Activated CD8-positive, alpha-beta T cell treated with anti-CD3 and anti-CD28 coated beads for 36 hours (primary cell): ENCODE data around the gene GLI1. TPM values are rescaled to one million over a fixed set of nuclear protein-coding genes. Genes with fewer than 3 reads are reported as not detected.
"Not testable (repeated sequence)": the region's sequence is repeated elsewhere in the genome, so short reads cannot be mapped to it uniquely, and the experiment has no call there.

Source experiments
- ATAC-seq: fragments of 200-7000 bp; cut with Tn5 transposase; one replicate; pipeline ENCODE4 v1.10.0; 2021; ENCODE audit warnings: mild to moderate bottlenecking, moderate library complexity
- CTCF ChIA-PET: fragments of 350-600 bp; sonication (Branson Sonifier 250); formaldehyde crosslinking; loops from one replicate; lab custom pipeline; 2021; ENCODE audit warnings: antibody characterized with exemption; lab: Charles Lee
- POLR2A ChIA-PET: fragments of 350-600 bp; sonication (Branson Sonifier 250); formaldehyde crosslinking; loops from one replicate; lab custom pipeline; 2021; ENCODE audit warnings: antibody characterized with exemption; lab: Charles Lee
- DNase-seq: peaks from one replicate; pipeline ENCODE4 v3.0.0-alpha.2; 2020
- H3K27ac Mint-ChIP-seq: one replicate; pipeline ENCODE4 v1.8.0; 2021; ENCODE audit warnings: mild to moderate bottlenecking, mixed read lengths
- H3K27me3 Mint-ChIP-seq: one replicate; pipeline ENCODE4 v1.8.0; 2021; ENCODE audit warnings: mixed read lengths
- H3K36me3 Mint-ChIP-seq: one replicate; pipeline ENCODE4 v1.8.0; 2021; ENCODE audit warnings: low read depth, mixed read lengths
- H3K4me1 Mint-ChIP-seq: one replicate; pipeline ENCODE4 v1.8.0; 2021; ENCODE audit warnings: low read depth, mixed read lengths
- H3K4me3 Mint-ChIP-seq: one replicate; pipeline ENCODE4 v1.8.0; 2021; ENCODE audit warnings: mild to moderate bottlenecking, moderate library complexity, mixed read lengths
- H3K9me3 Mint-ChIP-seq: one replicate; pipeline ENCODE4 v1.8.0; 2021; ENCODE audit warnings: mixed read lengths
- intact Hi-C: fragments of 100-400 bp; cut with micrococcal nuclease; formaldehyde crosslinking; loops from one replicate; pipeline ENCODE4 v1.10.0; 2022
- total RNA-seq, 2 experiments: library from RNA; stranded (reverse); gene quantifications; one replicate each; pipeline ENCODE4 v1.2.3, GENCODE V29; 2021
- TF ChIP-seq, protein P1 (sequence below): fragments of 200-600 bp; IDR thresholded peaks from one replicate; pipeline ENCODE4 v1.8.0; 2022; ENCODE audit warnings: antibody characterized with exemption, mild to moderate bottlenecking

The GLI1 gene
- total RNA-seq, 2 experiments from 2014 or later, result 0.20 to 0.83 TPM

DNA sequence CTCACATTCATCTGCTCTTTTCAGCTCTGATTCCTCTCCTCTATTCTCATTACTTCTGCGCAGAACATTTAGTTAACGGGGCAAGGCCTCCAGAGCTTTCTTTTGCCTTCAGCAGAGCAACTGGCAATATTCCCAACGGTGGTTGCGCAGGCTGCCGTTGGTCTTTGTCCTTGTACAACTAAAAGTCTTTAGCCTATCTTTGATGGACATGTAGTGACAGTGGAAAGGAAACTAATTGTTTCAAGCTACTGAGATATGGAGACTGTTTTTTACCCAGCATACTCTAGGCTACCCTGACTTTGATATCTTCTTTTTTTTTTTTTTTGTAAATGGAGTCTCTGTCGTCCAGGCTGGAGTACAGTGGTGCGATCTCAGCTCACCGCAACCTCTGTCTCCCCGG, 41.3 kb upstream of the GLI1 start:
- Mint-ChIP-seq H3K27ac (no peak overlapping the region), H3K27me3 (no peaks in the 10 kb centered on the region), H3K4me3 (no peak overlapping the region), H3K9me3 (no peaks in the 10 kb centered on the region), H3K4me1 (peaks cover 28% of the 10 kb centered on the region), H3K36me3 (peaks cover 17% of the 10 kb centered on the region)
- ChIA-PET CTCF (interaction anchor here (0.9 to 1.3 kb wide), 4 partner anchors 12 to 175 kb away, joined by 3 to 5 read pairs (median 3); no protein-coding TSS in a partner anchor), POLR2A (interaction anchor here (0.8 to 1.3 kb wide), 3 partner anchors 11 to 40 kb away, joined by 3 read pairs; no protein-coding TSS in a partner anchor)
- DNase-seq, result no peak
- TF ChIP-seq, protein P1, sequence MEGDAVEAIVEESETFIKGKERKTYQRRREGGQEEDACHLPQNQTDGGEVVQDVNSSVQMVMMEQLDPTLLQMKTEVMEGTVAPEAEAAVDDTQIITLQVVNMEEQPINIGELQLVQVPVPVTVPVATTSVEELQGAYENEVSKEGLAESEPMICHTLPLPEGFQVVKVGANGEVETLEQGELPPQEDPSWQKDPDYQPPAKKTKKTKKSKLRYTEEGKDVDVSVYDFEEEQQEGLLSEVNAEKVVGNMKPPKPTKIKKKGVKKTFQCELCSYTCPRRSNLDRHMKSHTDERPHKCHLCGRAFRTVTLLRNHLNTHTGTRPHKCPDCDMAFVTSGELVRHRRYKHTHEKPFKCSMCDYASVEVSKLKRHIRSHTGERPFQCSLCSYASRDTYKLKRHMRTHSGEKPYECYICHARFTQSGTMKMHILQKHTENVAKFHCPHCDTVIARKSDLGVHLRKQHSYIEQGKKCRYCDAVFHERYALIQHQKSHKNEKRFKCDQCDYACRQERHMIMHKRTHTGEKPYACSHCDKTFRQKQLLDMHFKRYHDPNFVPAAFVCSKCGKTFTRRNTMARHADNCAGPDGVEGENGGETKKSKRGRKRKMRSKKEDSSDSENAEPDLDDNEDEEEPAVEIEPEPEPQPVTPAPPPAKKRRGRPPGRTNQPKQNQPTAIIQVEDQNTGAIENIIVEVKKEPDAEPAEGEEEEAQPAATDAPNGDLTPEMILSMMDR, result no peak
- ATAC-seq, result no peak
- intact Hi-C loops, result no loop called here

DNA sequence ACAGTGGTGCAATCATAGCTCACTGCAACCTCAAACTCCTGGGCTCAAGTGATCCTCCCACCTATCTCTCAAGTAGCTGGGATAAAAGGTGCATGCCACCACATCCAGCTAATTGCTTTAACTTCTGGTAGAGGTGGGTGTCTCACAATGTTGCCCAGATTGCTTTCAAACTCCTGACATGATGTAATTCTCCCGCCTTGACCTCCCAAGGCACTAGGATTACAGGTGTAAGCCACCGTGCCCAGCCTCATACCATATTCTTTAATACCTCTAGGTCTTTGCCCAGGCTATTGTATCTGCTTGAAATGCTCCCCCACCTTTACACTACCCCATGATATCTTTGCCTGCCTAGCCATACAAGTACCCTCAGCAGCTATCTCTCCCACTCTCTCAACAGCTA, 40.1 kb upstream of the GLI1 start:
- ATAC-seq (no peak), DNase-seq (no peak)
- H3K36me3 Mint-ChIP-seq, result peaks cover 16% of the 10 kb centered on the region
- no peaks in the 10 kb centered on the region for H3K27me3 Mint-ChIP-seq
- H3K4me3 Mint-ChIP-seq, result no peak overlapping the region
- no peak overlapping the region for H3K27ac Mint-ChIP-seq
- peaks cover 30% of the 10 kb centered on the region for H3K4me1 Mint-ChIP-seq
- ChIA-PET CTCF (interaction anchor here (1.5 kb wide), 1 partner anchor 33 kb away, joined by 3 read pairs; no protein-coding TSS in a partner anchor), POLR2A (interaction anchor here (0.6 to 1.1 kb wide), 2 partner anchors 10 to 100 kb away, joined by 3 read pairs; no protein-coding TSS in a partner anchor)
- intact Hi-C loops, result no loop called here
- no peaks in the 10 kb centered on the region for H3K9me3 Mint-ChIP-seq
- TF ChIP-seq, protein P1, result no peak

DNA sequence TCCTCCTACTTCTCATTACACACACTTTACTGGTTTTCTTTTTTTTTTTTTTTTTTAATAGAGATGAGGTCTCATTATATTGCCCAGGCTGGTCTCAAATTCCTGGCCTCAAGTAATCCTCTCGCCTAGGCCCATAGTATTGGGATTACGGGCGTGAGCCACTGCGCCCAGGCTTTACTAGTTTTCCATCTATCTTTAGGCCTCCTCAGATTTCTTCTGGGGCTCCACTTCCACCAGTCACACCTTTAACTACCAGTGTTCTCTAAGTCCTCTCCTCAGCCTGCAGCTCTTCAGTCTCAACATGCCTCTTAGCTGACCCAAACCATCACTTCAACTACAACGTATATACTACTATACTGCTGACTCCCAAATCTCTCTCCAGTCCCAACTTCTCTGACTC, 39.1 kb upstream of the GLI1 start:
- TF ChIP-seq, protein P1, result no peak
- intact Hi-C loops, result no loop called here

DNA sequence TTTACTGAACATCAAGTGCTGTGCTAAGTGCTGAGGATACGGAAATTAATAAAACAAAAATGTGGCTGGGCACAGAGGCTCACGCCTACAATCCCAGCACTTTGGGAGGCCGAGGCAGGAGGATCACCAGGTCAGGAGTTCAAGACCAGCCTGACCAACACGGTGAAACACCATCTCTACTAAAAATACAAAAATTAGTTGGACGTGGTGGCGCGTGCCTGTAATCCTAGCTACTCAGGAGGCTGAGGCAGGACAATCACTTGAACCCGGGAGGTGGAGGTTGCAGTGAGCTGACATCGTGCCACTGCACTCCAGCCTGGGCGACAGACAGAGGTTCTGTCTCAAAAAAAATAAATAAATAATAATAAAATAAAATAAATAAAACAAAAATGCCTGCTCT, 32.6 kb upstream of the GLI1 start:
- Mint-ChIP-seq H3K36me3 (peaks cover 22% of the 10 kb centered on the region), H3K4me1 (peaks cover 39% of the 10 kb centered on the region)
- DNase-seq, H3K9me3 Mint-ChIP-seq, ATAC-seq, H3K27ac Mint-ChIP-seq, intact Hi-C loops, H3K4me3 Mint-ChIP-seq, H3K27me3 Mint-ChIP-seq: not testable (repeated sequence)
- POLR2A ChIA-PET, result interaction anchor here (1.3 kb wide), 1 partner anchor 147 kb away, joined by 4 read pairs; no protein-coding TSS in a partner anchor
- CTCF ChIA-PET, result interaction anchor here (1.1 to 1.4 kb wide), 2 partner anchors 32 to 213 kb away, joined by 4 to 5 read pairs; no protein-coding TSS in a partner anchor

More for the DNA sequence above, 39.1 kb upstream of the GLI1 start:
- DNase-seq, result no peak
- ChIA-PET CTCF (no interaction called here), POLR2A (no interaction called here)
- H3K9me3 Mint-ChIP-seq, result no peaks in the 10 kb centered on the region
- H3K4me1 Mint-ChIP-seq, result peaks cover 30% of the 10 kb centered on the region
- H3K36me3 Mint-ChIP-seq, result peaks cover 19% of the 10 kb centered on the region
- H3K4me3 Mint-ChIP-seq, result no peak overlapping the region
- H3K27me3 Mint-ChIP-seq, result no peaks in the 10 kb centered on the region
- no peak for ATAC-seq
- H3K27ac Mint-ChIP-seq, result peak overlapping the region; percentile 10

DNA sequence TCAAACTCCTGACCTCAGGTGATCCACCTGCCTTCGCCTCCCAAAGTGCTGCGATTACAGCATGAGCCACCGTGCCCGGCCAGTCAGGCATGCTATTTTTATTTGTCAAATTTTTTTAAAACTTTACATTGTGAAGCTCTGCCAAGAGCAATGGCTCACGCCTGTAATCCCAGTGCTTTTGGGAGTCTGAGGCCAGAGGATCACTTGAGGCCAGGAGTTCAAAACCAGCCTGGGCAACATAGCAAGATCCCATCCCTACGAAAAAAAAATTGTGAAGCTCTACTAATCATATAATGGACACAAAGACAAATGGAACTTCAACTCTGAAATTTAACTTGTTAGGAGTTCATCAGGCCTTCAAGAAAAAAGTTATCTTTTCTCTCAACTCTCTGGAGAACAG, 30.6 kb upstream of the GLI1 start:
- H3K4me3 Mint-ChIP-seq, result peak overlapping the region; percentile 98
- DNase-seq (no peak), ATAC-seq (no peak)
- peak overlapping the region; percentile 100 for H3K27ac Mint-ChIP-seq
- no peaks in the 10 kb centered on the region for H3K27me3 Mint-ChIP-seq
- TF ChIP-seq, protein P1, result no peak
- CTCF ChIA-PET, result interaction anchor here (0.6 to 2.9 kb wide), 3 partner anchors 24 to 166 kb away, joined by 3 to 20 read pairs (median 3); partner anchors contain the start of gene INHBE
- H3K9me3 Mint-ChIP-seq, result no peaks in the 10 kb centered on the region
- H3K36me3 Mint-ChIP-seq, result peaks cover 13% of the 10 kb centered on the region
- H3K4me1 Mint-ChIP-seq, result peaks cover 38% of the 10 kb centered on the region
- intact Hi-C loops, result no loop called here
- POLR2A ChIA-PET, result interaction anchor here (0.6 to 1.4 kb wide), 5 partner anchors 11 to 786 kb away, joined by 3 to 7 read pairs (median 4); no protein-coding TSS in a partner anchor
